GM19438 (cell line): ENCODE data around the gene THEM4.
"Not testable (repeated sequence)": the region's sequence is repeated elsewhere in the genome, so short reads cannot be mapped to it uniquely, and the experiment has no call there.

Source experiments
- ATAC-seq: cut with Tn5 transposase; IDR thresholded peaks from one replicate; pipeline ENCODE4 v1.9.1; 2021; ENCODE audit warnings: low read depth; ENCODE audit not compliant: unreplicated experiment

Gene THEM4

DNA sequence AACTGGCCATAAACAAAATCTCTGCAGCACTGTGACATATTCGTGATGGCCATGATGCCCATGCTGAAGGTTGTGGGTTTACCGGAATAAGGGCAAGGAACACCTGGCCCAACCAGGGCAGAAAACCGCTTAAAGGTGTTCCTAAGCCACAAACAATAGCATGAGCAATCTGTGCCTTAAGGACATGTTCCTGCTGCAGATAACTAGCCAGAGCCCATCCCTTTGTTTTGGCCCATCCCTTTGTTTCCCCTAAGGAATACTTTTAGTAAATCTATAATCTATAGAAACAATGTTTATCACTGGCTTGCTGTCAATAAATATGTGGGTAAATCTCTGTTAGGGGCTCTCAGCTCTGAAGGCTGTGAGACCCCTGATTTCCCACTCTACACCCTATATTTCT lies 8.5 kb downstream of the THEM4 start:
- ATAC-seq = not testable (repeated sequence)

DNA sequence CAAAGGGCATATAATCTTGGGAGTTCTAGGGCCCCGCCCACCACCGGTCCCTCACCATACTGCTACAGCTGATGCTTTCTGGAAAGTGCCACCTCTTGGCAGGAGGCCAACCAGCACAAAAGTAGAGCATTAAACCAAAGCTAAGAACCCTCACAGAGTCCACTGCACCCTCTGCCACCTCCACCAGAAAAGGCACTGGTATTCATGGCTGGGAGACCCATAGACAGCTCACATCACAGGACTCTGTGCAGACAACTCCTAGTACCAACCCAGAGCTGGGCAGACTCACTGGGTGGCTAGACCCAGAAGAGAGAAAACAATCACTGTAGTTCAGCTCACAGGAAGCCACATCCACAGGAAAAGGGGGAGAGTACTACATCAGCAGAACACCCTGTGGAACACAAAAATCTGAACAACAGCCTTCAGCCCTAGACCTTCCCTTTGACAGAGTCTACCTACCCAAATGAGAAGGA lies 10.8 kb downstream of the THEM4 start:
- ATAC-seq = no peak

DNA sequence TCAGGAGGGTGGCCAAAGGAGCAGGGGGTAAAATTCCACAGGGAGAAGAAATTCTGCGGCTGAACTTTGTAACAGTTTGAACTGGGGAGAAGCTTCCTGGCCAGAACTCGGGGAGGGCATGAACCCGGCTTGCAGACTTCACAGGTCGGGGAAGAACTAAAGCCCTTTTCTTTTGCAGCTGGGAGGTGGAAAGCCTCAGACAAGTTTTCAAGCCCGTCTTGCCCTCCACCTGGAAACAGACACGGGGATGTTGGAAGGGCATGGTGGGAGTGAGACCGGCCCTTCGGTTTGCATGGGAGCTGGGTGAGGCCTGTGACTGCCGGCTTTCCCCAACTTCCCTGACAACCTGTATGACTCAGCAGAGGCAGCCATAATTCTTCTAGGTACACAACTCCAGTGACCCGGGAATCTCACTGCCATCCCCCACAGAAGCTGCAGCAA lies 11.3 kb downstream of the THEM4 start:
- ATAC-seq = no peak

DNA sequence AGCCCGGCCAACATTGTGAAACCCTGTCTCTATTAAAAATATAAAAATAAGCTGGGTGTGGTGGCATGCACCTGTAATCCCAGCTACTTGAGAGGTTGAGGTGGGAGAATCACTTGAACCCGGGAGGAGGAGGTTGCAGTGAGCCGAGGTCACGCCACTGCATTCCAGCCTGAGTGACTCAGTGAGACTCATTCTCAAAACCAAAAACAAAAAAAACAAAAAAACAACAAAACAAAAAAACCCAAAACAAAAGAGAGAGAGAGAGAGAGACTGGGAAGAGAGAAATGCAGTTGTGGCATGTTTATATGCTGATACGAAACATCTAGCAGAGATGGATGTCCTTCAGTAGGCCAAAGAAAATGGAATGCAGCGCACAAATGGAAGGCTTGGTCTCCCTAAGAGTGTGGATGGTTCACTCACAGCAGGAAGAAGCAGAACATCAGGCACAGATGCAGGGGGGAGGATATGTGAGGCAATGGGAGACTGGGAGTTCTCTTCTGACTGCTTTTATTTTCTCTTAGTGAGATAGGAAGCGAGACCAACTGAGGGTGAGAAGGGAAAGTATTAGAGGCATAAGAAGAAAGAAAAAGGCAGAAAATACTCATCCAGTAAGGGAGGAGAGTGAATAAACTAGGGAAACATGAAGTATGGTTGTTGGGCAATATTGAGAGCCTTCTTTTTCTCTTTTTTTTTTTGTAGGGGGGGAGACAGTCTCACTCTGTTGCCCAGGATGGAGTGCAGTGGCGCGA lies 16.0 kb downstream of the THEM4 start:
- no peak for ATAC-seq

DNA sequence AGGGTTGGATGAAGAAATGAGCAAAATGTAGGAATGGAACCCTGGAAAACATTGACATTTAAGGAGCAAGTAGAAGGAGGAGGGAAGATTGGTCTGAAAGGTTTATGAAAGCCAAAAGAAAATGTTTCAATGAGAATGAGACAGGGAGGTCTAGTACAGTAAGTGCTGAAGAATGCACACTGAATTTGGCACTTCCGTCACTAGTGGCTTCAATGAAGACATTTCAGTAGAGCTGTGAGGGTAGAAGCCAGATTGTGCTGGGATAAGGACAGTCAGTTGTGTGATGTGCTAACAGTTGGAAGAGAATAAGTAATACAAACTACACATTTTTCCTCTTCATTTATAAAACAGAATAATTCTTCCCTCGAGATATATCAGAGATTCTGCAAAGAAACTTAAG lies 17.1 kb downstream of the THEM4 start:
- ATAC-seq = no peak

DNA sequence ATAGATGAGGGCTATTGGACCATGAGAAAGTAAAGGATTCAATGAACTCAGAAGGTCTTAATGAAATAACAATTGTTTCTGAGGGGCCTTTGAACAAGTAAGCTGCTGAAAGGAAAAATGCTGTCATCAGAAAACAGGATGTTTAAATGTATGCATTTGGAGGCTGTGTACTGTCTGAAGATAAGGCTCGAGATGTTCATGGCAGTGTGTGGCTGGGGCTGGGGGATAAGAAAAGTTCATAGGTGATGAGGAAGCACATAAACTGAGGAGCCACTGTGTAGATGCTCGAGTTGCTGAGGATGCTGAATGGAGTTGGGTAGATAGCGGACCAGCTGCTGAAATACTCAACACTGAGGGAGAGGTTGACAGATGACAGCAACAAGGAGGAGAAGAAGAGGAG lies 17.8 kb downstream of the THEM4 start:
- ATAC-seq = no peak

DNA sequence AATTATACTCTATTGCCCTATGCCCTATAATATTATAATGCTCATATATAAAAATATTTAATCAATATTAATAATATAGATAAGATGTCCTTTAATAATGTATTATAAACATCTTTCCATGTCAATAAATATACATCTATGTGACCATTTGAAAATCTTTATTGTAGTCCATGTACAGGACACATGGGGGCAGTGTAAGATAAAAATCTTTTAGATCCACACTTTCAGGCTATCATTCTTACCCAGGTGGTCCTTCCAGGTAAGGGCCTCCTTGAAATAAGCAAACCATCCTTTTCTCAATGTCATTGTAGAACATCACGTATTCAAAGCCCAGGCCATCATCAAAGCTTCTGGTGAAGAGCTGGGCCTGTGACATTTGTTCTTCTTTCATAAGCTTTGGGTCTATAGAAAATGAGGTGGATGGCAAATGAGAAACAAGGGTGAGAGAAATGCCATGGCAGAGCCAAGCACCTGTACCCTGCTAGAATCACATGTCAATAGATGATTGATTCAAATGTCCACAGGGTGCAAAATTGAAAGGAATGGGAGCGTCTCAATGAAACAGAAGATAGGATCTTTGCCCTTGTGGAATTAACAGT lies 20.2 kb downstream of the THEM4 start:
- ATAC-seq = no peak

DNA sequence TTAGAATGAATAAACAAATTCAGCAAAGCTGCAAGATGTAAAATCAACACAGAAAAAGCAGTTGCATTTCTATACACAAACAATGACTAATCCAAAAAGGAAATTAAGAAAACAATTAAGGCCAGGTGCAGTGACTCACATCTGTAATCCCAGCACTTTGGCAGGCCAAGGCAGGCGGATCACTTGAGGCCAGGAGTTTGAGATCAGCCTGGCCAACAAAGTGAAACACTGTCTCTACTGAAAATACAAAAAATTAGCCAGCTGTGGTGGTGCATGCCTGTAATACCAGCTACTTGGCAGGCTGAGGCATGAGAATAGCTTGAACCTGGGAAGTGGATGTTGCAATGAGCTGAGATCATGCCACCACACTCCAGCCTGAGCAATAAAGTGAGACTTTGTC lies 22.3 kb downstream of the THEM4 start:
- ATAC-seq = no peak

DNA sequence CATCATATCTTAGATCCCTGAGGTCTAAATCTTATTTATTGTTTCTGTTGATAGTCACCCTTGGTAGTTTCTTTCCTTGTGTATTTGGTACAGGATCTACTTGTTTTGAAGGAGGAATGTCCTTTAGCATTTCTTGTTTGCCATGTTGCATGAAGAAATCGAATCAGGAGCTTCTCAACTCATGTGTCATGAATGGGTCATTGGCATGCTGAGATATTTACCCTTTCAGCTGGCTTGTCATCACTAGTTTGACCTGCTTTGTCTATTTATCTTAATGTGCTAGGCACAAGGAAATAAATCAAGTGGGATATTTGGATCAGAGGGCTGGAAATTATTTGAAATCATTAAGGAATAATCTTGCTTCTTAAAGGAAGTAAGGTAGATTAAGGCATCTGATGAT lies 23.8 kb downstream of the THEM4 start:
- no peak for ATAC-seq

DNA sequence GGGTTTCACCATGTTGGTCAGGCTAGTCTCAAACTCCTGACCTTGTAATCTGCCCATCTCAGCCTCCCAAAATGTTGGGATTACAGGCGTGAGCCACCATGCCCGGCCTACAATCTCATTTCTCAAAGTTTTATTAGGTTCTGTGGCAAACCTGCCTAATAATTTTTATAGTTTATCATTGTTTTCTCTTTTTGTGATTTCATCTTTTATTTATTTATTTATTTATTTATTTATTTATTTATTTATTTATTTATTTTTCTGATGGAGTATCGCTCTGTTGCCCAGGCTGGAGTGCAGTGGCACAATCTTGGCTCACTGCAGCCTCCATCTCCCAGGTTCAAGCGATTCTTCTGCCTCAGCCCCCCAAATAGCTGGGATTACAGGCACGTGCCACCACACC lies 24.4 kb downstream of the THEM4 start:
- not testable (repeated sequence) for ATAC-seq

DNA sequence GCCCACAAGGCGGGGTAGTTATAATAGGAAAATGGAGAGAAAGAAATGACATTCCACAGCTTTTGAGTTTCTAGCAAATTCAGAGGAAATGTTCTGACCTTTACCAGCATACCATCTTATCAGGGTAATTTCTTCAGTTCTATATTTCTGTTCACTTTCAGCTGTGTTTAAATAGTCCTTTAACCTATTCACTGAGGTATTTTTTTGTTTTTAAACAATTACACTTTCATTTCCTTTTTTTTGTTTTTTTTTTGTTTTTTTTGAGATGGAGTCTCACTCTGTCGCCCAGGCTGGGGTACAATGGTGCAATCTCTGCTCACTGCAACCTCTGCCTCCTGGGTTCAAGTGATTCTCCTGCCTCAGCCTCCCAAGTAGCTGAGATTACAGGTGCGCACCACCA lies 24.9 kb downstream of the THEM4 start:
- not testable (repeated sequence) for ATAC-seq

DNA sequence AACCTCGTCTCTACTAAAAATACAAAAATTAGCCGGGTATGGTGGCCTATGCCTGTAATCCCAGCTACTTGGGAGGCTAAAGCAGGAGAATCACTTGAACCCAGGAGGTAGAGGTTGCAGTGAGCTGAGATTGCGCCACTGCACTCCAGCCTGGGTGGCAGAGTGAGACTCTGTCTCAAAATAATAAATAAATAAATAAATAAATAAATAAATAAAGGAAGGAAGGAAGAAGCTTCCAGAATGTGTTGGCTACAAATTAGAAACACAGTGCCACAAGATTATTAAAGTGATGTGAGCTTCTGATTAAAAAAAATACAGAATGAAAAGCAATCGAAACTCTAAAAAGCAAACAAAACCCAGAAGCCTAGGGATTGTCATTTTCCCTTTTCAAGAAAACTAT lies 25.4 kb downstream of the THEM4 start:
- not testable (repeated sequence) for ATAC-seq

DNA sequence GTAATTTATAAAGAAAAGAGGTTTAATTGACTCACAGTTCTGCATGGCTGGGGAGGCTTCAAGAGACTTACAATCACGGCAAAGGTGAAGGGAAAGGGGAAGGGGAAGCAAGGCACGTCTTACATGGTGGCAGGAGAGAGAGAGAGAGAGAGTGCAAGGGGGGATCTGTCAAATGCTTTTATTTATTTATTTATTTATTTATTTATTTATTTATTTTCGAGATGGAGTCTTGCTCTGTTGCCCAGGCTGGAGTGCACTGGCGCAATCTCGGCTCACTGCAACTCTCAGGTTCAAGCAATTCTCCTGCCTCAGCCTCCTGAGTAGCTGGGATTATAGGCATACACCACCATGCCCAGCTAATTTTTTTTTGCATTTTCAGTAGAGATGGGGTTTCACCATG lies 26.4 kb downstream of the THEM4 start:
- not testable (repeated sequence) for ATAC-seq

DNA sequence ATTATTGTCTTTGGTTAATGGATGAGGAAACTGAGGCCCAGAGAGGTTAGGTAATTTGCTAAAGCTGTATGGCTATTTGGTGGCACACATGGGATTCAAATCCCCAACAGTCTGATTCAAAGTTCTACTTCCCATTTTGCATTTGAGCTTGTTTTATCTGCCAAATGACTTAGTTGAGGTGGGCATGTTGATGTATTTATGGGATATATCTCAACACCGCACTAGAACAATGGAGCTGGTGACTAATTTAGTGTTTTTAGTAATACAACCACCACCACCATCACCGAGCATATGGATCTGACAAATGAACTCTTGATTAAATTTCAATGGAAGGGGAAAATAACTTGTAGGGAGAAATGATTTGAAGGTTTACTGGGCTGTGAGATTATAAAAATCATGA lies 26.8 kb downstream of the THEM4 start:
- ATAC-seq = no peak

DNA sequence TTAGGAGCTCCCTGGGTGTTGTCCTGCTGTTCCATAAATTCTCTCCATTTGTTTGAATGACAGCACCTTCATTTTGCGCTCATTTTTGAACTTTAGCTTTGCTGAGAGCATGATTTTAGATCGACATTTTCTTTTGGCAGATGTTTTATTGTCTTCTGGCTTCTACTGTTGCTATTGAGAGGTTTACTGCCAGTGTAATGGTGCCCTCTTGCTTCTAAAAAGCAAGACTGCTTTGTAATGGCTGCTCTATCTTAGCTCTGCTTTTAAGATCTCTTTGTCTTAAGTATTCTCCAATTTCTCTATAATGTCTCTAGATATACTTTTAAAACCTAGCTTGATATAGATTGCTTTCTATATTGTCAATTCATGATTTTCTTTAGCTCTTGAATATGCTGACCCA lies 27.8 kb downstream of the THEM4 start:
- ATAC-seq = no peak

DNA sequence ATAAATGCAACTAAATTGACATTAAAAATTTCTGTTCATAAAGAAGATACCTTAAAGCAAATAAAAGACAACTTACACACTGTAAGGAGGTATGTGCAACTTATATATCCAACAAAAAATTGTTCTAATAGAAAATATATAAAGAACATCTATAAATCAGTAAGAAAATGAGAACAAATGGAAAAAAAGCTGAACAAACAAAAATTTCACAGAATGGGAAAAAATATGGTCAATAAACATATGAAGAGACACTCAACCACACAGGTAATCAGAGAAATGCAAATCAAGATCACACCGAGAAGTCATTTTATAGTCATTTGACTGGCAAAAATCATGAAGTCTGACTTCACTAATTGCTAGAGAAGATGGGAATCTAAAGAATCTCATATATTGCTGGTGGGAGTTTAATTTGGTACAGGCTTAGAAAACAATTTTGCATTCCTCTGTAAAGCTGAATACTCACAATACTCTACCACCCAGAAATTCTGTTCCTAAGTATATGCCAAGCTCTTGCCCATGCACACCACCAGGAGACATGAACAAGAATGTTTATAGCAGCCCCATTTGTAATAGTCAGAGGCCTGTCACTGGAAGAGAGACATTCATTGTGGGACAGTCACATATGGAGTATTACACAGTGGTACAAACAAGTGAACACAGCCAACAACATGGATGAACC lies 33.8 kb downstream of the THEM4 start:
- no peak for ATAC-seq

DNA sequence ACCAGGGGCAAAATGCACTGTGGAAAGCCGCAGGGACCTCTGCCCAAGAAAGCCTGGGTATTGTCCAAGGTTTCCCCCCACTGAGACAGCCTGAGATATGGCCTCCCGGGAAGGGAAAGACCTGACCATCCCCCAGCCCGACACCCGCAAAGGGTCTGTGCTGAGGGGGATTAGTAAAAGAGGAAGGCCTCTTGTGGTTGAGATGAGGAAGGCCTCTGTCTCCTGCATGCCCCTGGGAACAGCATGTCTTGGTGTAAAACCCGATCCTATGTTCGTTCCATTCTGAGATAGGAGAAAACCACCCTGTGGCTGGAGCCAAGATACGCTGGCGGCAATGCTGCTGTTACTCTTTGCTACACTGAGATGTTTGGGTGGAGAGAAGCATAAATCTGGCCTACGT lies 36.5 kb downstream of the THEM4 start:
- not testable (repeated sequence) for ATAC-seq

DNA sequence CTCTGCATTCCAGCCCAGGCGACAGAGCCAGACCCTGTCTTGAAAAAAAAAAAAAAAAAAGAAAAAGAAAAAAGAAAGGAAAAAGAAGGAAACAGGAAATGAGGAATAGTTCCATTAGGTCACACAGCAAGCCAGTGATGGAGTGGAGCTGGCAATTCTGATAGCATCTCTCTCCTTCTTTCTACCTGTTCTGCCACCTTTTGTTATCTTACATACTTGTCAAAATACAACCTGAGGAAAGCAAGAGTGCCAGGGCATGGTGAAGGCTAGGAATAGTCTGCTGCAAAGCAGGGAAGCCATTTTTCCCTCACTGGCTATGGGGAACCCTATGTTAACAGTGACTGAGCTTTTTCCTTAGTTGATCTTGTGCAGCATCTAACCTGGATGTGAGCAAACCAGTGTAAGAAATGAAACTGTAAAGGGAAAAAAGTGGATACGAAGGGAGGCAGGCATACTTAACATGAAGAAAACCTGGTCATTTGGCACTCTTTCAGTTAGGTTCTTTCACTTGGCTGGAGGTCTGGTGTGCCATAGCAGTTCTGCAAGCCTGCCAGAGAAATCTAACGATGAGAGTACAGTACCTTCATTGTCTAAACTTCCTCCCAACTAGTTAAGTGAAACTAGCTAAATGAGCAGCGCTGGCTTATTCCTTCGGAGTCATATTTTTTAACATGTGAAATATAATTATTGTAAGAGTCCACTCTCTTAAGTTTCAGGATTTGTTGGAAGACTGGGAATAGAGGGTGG lies 37.9 kb downstream of the THEM4 start:
- ATAC-seq = no peak

DNA sequence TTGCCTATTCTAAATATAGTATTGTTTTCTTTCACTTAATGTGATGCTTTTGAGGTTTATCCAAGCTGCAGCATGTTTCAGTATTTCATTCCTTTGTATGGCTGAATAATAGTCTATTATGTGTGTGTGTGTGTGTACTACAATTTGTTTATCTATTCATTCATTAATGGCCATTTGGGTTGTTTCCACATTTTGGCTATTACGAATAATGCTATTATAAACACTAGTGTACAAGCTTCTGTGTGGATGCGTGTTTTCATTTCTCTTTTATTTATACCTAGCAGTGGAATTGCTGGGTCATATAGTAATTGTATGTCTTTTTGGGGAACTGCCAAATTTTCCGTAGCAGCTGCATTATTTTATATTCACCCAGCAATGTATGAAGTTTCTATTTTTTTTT lies 40.8 kb downstream of the THEM4 start:
- no peak for ATAC-seq

DNA sequence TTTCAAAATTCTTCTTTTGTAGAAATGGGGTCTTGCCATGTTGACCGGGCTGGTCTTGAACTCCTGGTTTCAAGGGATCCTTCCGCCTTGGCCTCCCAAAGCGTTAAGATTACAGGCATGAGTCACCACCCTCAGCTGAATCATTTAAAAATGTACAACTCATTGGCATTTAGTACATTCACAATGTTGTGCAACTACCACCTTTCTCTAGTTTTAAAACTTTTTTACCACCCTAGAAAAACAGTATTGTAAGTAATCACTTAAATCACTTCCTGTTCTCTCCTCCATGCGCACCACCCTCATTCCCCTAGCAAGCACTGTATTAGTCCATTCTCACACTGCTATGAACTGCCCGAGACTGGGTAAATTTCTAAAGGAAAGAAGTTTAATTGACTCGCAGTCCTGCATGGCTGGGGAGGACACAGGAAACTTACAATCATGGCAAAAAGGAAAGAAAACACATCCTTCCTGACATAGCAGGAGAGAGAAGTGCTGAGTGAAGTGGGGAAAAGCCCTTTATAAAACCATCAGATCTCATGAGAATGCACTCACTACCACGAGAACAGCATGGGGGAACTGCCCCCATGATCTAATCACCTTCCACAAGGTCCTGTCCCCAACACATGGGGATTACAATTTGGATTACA lies 41.4 kb downstream of the THEM4 start:
- no peak for ATAC-seq

DNA sequence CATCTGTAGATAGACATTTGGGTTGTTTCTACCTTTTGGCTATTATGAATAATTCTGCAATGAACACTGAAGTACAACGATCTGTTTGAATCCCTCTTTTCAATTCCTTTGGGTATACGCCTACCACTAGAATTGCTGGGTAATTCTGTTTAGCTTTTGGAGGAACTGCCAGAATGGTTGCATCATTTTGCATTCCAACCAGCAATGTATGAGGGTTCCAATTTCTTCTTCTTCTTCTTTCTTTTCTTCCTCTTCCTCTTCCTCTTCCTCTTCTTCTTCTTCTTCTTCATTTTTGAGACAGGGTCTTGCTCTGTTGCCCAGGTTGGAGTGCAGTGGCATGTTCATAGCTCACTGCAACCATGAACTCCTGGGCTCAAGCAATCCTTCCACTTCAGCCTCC lies 42.0 kb downstream of the THEM4 start:
- ATAC-seq = no peak
